Measurements from ENCODE around the gene ELN.

ELN gene

GRCh38 chr7:74002474-74003017, 25.4 kb upstream of the ELN start:
- no peaks in the 10 kb centered on the region for H3K9me3 Mint-ChIP-seq
- H3K4me3 Mint-ChIP-seq = no peak overlapping the region
- H3K27ac Mint-ChIP-seq = peak overlapping the region in 2 of 3 experiments; percentile 70 to 73
- peaks cover 43% of the 10 kb centered on the region for H3K4me1 Mint-ChIP-seq
- H3K36me3 Mint-ChIP-seq (ENCODE audit: low read depth) = no peaks in the 10 kb centered on the region
- H3K27me3 Mint-ChIP-seq (ENCODE audit: low read depth) = peaks cover 13% of the 10 kb centered on the region
- TF ChIP-seq, protein P1, sequence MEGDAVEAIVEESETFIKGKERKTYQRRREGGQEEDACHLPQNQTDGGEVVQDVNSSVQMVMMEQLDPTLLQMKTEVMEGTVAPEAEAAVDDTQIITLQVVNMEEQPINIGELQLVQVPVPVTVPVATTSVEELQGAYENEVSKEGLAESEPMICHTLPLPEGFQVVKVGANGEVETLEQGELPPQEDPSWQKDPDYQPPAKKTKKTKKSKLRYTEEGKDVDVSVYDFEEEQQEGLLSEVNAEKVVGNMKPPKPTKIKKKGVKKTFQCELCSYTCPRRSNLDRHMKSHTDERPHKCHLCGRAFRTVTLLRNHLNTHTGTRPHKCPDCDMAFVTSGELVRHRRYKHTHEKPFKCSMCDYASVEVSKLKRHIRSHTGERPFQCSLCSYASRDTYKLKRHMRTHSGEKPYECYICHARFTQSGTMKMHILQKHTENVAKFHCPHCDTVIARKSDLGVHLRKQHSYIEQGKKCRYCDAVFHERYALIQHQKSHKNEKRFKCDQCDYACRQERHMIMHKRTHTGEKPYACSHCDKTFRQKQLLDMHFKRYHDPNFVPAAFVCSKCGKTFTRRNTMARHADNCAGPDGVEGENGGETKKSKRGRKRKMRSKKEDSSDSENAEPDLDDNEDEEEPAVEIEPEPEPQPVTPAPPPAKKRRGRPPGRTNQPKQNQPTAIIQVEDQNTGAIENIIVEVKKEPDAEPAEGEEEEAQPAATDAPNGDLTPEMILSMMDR (IDR thresholded peaks at IDR 0.05; ENCODE audit: unreplicated experiment in 3 of 3) = no peak

GRCh38 chr7:74003621-74004020, 24.4 kb upstream of the ELN start:
- Mint-ChIP-seq H3K36me3 (ENCODE audit: low read depth) (no peaks in the 10 kb centered on the region), H3K27ac (no peak overlapping the region), H3K9me3 (no peaks in the 10 kb centered on the region), H3K4me3 (no peak overlapping the region), H3K27me3 (ENCODE audit: low read depth) (peaks cover 17% of the 10 kb centered on the region), H3K4me1 (peaks cover 48% of the 10 kb centered on the region)
- TF ChIP-seq, protein P1 (IDR thresholded peaks at IDR 0.05; ENCODE audit: unreplicated experiment in 3 of 3) = no peak

GRCh38 chr7:74006032-74006431, 21.9 kb upstream of the ELN start:
- Mint-ChIP-seq H3K27me3 (ENCODE audit: low read depth) (peaks cover 28% of the 10 kb centered on the region), H3K27ac (peak overlapping the region in 2 of 3 experiments; percentile 1 to 65)

DNA sequence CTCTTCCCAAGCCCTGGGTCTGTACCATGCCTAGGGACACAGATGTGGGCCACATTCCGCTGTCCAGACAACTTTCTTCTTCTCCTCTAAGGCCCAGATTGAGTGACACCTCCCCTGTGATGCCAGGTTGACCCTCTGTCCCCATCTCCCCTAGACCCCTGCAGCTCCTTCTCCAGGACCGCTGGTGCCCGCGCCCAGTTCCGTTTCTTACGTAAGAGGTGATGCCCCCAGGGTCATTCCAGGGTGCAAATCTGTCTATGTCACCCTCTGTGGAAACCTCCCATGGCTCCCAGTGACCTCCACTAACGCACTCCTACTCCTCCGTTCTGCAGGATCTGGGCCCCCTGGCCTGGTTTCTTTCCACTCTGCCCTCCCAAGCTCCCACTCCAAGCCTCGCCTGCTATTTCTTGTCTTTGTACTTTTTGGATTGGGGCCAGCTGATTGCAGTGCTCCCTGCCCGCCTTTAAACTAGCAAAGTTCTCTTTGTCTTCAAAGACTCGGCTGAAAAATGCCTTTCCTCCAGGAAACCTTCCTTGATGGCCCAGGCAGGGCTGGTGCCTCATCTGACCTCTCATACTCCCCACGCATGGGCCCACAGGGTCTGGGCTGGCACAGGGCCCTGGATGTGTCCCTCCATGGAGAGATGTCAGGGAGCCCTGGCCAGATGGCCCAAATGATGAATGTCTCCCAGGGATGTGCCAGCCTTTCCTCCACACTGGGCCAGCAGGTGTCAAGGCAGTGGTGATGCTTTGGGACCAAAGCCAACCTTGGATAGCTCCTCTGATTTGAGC, 21.3 kb upstream of the ELN start:
- Mint-ChIP-seq H3K27me3 (ENCODE audit: low read depth) (peaks cover 22% of the 10 kb centered on the region), H3K27ac (peak overlapping the region; percentile 1 to 65 (median 40)), H3K4me1 (peaks cover 53% of the 10 kb centered on the region), H3K36me3 (ENCODE audit: low read depth) (no peaks in the 10 kb centered on the region), H3K9me3 (no peaks in the 10 kb centered on the region), H3K4me3 (no peak overlapping the region)
- TF ChIP-seq, protein P1 (IDR thresholded peaks at IDR 0.05; ENCODE audit: unreplicated experiment in 3 of 3) = no peak

More at GRCh38 chr7:74006032-74006431, 21.9 kb upstream of the ELN start:
- no peaks in the 10 kb centered on the region for H3K36me3 Mint-ChIP-seq (ENCODE audit: low read depth)
- H3K4me1 Mint-ChIP-seq = peaks cover 56% of the 10 kb centered on the region
- H3K9me3 Mint-ChIP-seq = no peaks in the 10 kb centered on the region
- TF ChIP-seq, protein P1 (IDR thresholded peaks at IDR 0.05; ENCODE audit: unreplicated experiment in 3 of 3) = no peak
- H3K4me3 Mint-ChIP-seq = no peak overlapping the region

DNA sequence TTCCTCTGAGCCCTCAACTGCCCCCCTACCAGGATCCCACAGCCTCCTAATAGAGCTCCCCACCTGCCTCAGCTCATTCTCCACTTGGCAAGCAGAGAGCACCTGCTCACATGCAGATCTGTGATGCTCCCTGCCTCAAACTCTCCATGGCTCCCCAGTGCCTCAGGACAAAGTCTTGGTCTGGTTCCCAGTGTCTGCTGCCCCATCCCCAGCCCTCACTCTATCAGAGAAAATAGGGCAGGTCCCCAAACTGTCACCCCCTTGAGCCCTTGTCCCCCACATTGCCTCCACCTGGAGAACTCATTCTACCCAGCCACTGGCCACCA, 20.8 kb upstream of the ELN start:
- H3K27me3 Mint-ChIP-seq (ENCODE audit: low read depth) = peaks cover 22% of the 10 kb centered on the region
- no peaks in the 10 kb centered on the region for H3K9me3 Mint-ChIP-seq
- H3K27ac Mint-ChIP-seq = peak overlapping the region in 2 of 3 experiments; percentile 1 to 65
- H3K36me3 Mint-ChIP-seq (ENCODE audit: low read depth) = no peaks in the 10 kb centered on the region
- peaks cover 49% of the 10 kb centered on the region for H3K4me1 Mint-ChIP-seq
- TF ChIP-seq, protein P1 (IDR thresholded peaks at IDR 0.05; ENCODE audit: unreplicated experiment in 3 of 3) = no peak
- H3K4me3 Mint-ChIP-seq = no peak overlapping the region

- H3K4me1 Mint-ChIP-seq = peaks cover 49% of the 10 kb centered on the region
- H3K9me3 Mint-ChIP-seq = no peaks in the 10 kb centered on the region
- TF ChIP-seq, protein P1 (IDR thresholded peaks at IDR 0.05; ENCODE audit: unreplicated experiment in 3 of 3) = no peak
- H3K27me3 Mint-ChIP-seq (ENCODE audit: low read depth) = peaks cover 22% of the 10 kb centered on the region
- H3K27ac Mint-ChIP-seq = peak overlapping the region in 1 of 3 experiments; percentile 69
- no peaks in the 10 kb centered on the region for H3K36me3 Mint-ChIP-seq (ENCODE audit: low read depth)
- no peak overlapping the region for H3K4me3 Mint-ChIP-seq
Measured at GRCh38 chr7:74008687-74009086, 19.3 kb upstream of the ELN start.
